ENCODE data around the gene NPTX1. TPM values are rescaled to one million over a fixed set of nuclear protein-coding genes. Genes with fewer than 3 reads are reported as not detected.

Gene NPTX1
- total RNA-seq, 1 donor, result under 0.01 TPM

DNA sequence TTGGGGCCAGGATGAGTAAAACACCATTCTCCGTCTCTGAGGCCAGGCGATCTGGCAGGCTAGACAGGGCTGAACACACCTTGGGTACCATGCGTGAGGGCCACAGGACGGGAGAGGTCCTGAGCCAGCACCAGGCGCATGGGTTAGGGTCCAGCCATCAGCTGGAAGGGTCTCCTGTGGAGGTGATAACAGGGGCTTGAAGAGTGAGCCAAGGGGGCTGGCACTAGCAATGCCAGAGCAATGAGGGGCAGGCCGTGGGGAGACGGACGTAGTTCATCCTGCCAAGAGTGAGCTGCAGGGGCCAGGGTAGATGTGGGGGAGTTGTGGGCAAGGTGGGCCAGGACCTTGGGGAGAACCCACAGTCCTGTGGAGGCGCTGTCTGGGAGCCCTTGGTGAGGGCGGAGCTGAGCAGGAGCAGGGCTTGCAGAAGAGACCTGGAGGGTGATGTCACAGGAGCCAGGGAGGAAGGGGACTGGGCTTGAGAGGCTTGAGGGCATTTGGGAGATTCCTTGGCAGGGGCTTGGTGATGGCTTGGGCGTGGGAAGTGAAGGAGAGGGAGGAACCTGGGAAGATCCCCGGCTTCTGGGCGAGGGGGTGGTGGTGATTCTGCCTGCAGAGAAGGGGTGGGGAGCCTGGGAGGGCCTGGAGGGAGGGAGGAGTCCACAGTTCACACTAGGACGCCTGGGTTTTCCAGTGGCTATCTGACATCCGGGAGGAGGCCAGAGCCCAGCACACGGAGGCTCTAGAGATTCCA lies 6.3 kb upstream of the NPTX1 start:
- H3K79me2 ChIP-seq (ENCODE audit: insufficient read depth, low read length), result no peaks in the 10 kb centered on the region
- H3K4me1 ChIP-seq (ENCODE audit: insufficient read depth, low read length), result no peaks in the 10 kb centered on the region
- H3K4me2 ChIP-seq (ENCODE audit: insufficient read depth, low read length), result no peak overlapping the region
- H3K27me3 ChIP-seq (ENCODE audit: insufficient read depth, low read length), result peaks cover 73% of the 10 kb centered on the region
- no peaks in the 10 kb centered on the region for H4K20me1 ChIP-seq (ENCODE audit: insufficient read depth, low read length)
- H3K27ac ChIP-seq (ENCODE audit: low read depth, low read length), result no peak overlapping the region
- H3K36me3 ChIP-seq (ENCODE audit: insufficient read depth, low read length), result no peaks in the 10 kb centered on the region
- TF ChIP-seq, protein P1, sequence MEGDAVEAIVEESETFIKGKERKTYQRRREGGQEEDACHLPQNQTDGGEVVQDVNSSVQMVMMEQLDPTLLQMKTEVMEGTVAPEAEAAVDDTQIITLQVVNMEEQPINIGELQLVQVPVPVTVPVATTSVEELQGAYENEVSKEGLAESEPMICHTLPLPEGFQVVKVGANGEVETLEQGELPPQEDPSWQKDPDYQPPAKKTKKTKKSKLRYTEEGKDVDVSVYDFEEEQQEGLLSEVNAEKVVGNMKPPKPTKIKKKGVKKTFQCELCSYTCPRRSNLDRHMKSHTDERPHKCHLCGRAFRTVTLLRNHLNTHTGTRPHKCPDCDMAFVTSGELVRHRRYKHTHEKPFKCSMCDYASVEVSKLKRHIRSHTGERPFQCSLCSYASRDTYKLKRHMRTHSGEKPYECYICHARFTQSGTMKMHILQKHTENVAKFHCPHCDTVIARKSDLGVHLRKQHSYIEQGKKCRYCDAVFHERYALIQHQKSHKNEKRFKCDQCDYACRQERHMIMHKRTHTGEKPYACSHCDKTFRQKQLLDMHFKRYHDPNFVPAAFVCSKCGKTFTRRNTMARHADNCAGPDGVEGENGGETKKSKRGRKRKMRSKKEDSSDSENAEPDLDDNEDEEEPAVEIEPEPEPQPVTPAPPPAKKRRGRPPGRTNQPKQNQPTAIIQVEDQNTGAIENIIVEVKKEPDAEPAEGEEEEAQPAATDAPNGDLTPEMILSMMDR (IDR thresholded peaks at IDR 0.05; ENCODE audit: extremely low read depth, low read depth, low read length), result no peak
- no peak overlapping the region for H3K4me3 ChIP-seq (ENCODE audit: insufficient read depth, low read length)
- H2AFZ ChIP-seq (ENCODE audit: low read length), result no peak overlapping the region
- no peaks in the 10 kb centered on the region for H3K9me3 ChIP-seq (ENCODE audit: low read depth, low read length)
- peak; percentile 77 for DNase-seq (ENCODE audit: insufficient read length, low spot score, missing footprints)

DNA sequence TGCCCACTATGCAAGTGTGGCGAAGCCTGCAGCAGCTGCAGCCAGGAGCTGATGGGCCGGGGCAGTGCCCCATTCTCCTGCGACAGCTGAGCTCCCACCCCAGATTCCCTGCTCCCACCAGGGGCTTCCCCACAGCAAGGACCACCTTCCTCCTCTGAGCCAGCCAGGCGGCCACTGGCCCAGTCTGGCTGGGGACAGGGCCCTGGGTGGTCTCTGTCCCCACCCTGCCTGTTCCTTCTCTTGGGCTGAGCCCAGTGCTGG lies 5.6 kb upstream of the NPTX1 start:
- no peak for DNase-seq (ENCODE audit: insufficient read length, low spot score, missing footprints)
- Histone ChIP-seq H3K36me3 (ENCODE audit: insufficient read depth, low read length) (no peaks in the 10 kb centered on the region), H2AFZ (ENCODE audit: low read length) (no peak overlapping the region), H3K9me3 (ENCODE audit: low read depth, low read length) (no peaks in the 10 kb centered on the region), H3K27ac (ENCODE audit: low read depth, low read length) (no peak overlapping the region), H3K4me1 (ENCODE audit: insufficient read depth, low read length) (no peaks in the 10 kb centered on the region), H3K27me3 (ENCODE audit: insufficient read depth, low read length) (peaks cover 74% of the 10 kb centered on the region), H3K4me3 (ENCODE audit: insufficient read depth, low read length) (no peak overlapping the region), H3K4me2 (ENCODE audit: insufficient read depth, low read length) (no peak overlapping the region), H3K79me2 (ENCODE audit: insufficient read depth, low read length) (no peaks in the 10 kb centered on the region), H4K20me1 (ENCODE audit: insufficient read depth, low read length) (no peaks in the 10 kb centered on the region)
- TF ChIP-seq, protein P1 (IDR thresholded peaks at IDR 0.05; ENCODE audit: extremely low read depth, low read depth, low read length), result no peak

DNA sequence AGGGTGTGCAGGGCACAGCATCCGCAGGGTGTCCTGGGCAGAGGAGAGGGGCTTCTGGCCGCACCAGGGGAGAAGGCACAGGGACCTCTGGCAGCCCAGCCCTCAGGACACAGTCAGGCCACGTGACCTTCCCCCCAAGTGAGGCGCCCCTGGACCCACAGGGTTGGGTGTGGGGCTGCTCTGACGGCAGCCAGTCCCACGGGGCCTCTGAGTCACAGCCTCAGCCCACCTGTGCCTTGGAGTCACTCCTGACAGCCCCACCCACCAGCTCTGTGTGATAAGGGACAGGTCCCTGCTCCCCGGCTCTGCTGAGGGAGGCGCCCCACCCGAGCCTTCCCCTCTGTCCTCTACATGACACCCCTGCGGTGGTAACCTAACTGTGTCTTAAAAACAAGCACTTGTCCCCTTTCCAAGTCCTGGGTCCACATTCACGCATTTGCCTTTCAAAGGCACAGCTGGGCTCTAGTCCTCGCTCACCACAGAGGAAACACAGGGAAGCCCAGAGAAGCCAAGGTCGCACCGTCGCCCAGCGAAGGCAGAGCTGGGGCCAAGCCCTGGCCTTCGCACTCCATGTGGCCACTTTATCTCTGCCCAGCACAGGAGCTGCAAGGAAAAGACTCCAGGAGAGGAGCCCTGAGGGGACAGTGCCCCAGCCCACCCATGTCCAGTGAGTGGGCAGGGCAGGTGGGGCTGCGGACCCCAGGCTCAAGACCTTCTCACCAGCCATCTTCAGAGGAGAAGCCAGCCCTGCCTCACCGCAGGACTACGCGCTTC lies 5.1 kb upstream of the NPTX1 start:
- TF ChIP-seq, protein P1 (IDR thresholded peaks at IDR 0.05; ENCODE audit: extremely low read depth, low read depth, low read length), result no peak
- peaks cover 73% of the 10 kb centered on the region for H3K27me3 ChIP-seq (ENCODE audit: insufficient read depth, low read length)
- DNase-seq (ENCODE audit: insufficient read length, low spot score, missing footprints), result peak; percentile 76

DNA sequence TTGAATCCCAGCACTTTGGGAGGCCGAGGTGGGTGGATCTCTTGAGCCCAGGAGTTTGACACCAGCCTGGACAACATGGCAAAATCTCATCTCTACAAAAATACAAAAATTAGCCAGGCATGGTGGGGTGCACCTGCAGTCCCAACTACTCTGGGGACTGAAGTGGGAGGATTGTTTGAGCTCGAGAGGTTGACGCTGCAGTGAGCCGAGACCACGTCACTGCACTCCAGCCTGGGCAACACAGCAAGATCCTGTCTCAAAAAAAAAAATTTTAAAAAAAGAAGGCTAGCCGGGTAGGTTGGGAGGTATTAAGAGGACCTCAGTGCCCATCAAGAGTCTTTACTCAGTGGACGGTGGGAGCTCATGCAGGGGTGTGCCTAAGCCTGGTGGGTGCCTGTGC lies 3.8 kb upstream of the NPTX1 start:
- H4K20me1 ChIP-seq (ENCODE audit: insufficient read depth, low read length), result no peaks in the 10 kb centered on the region
- peaks cover 71% of the 10 kb centered on the region for H3K27me3 ChIP-seq (ENCODE audit: insufficient read depth, low read length)
- TF ChIP-seq, protein P1 (IDR thresholded peaks at IDR 0.05; ENCODE audit: extremely low read depth, low read depth, low read length), result no peak
- no peak overlapping the region for H3K4me2 ChIP-seq (ENCODE audit: insufficient read depth, low read length)
- no peak for DNase-seq (ENCODE audit: insufficient read length, low spot score, missing footprints)
- no peaks in the 10 kb centered on the region for H3K4me1 ChIP-seq (ENCODE audit: insufficient read depth, low read length)
- H3K79me2 ChIP-seq (ENCODE audit: insufficient read depth, low read length), result no peaks in the 10 kb centered on the region
- H3K9me3 ChIP-seq (ENCODE audit: low read depth, low read length), result no peaks in the 10 kb centered on the region
- no peak overlapping the region for H3K27ac ChIP-seq (ENCODE audit: low read depth, low read length)
- no peaks in the 10 kb centered on the region for H3K36me3 ChIP-seq (ENCODE audit: insufficient read depth, low read length)
- H2AFZ ChIP-seq (ENCODE audit: low read length), result no peak overlapping the region
- H3K4me3 ChIP-seq (ENCODE audit: insufficient read depth, low read length), result no peak overlapping the region

More for the DNA sequence above, 5.1 kb upstream of the NPTX1 start:
- no peaks in the 10 kb centered on the region for H4K20me1 ChIP-seq (ENCODE audit: insufficient read depth, low read length)
- no peaks in the 10 kb centered on the region for H3K9me3 ChIP-seq (ENCODE audit: low read depth, low read length)
- no peak overlapping the region for H3K27ac ChIP-seq (ENCODE audit: low read depth, low read length)
- no peaks in the 10 kb centered on the region for H3K79me2 ChIP-seq (ENCODE audit: insufficient read depth, low read length)
- H3K4me2 ChIP-seq (ENCODE audit: insufficient read depth, low read length), result no peak overlapping the region
- no peak overlapping the region for H3K4me3 ChIP-seq (ENCODE audit: insufficient read depth, low read length)
- no peak overlapping the region for H2AFZ ChIP-seq (ENCODE audit: low read length)
- H3K4me1 ChIP-seq (ENCODE audit: insufficient read depth, low read length), result no peaks in the 10 kb centered on the region
- H3K36me3 ChIP-seq (ENCODE audit: insufficient read depth, low read length), result no peaks in the 10 kb centered on the region

Data from osteoblast (primary cell).